Neutrophil (primary cell): ENCODE results near the gene GOLGA6L25.
A peak's percentile ranks its signal among the peaks of the same experiment; 100 is the strongest.
"Not testable (repeated sequence)": the region's sequence is repeated elsewhere in the genome, so short reads cannot be mapped to it uniquely, and the experiment has no call there.

Source experiments
- H3K27ac ChIP-seq: fragments of 200-600 bp; sonication (generic); 2 replicates; pipeline ENCODE4 v1.5.1; 2016; ENCODE audit warnings: mild to moderate bottlenecking, moderate library complexity
- H3K27me3 ChIP-seq: fragments of 200-600 bp; sonication (generic); 2 replicates; pipeline ENCODE4 v1.6.0; 2016; ENCODE audit warnings: mild to moderate bottlenecking
- H3K36me3 ChIP-seq: fragments of 200-600 bp; sonication (generic); 2 replicates; pipeline ENCODE4 v1.5.1; 2017
- H3K4me1 ChIP-seq, 2 experiments: fragments of 200-600 bp in 1 of 2; sonication (generic) in 1 of 2; 1 replicate in 1 of 2; 2 replicates in 1 of 2; pipeline versions ENCODE4 v1.5.1 to v1.6.1; 2013 to 2016; ENCODE audit warnings: low read depth in 1 of 2, low read length in 1 of 2, mild to moderate bottlenecking in 1 of 2, moderate library complexity in 1 of 2; ENCODE audit not compliant: control insufficient read depth in 1 of 2, insufficient read depth in 1 of 2
- H3K4me3 ChIP-seq, 2 experiments: fragments of 200-600 bp in 1 of 2; sonication (generic) in 1 of 2; 1 replicate in 1 of 2; 2 replicates in 1 of 2; pipeline ENCODE4 v1.5.1; 2013 to 2016; ENCODE audit warnings: low read depth in 1 of 2, low read length in 1 of 2, mild to moderate bottlenecking in 1 of 2, moderate library complexity in 1 of 2
- H3K9me3 ChIP-seq: fragments of 200-600 bp; sonication (generic); 2 replicates; pipeline ENCODE4 v1.5.1; 2016

GOLGA6L25 gene, protein sequence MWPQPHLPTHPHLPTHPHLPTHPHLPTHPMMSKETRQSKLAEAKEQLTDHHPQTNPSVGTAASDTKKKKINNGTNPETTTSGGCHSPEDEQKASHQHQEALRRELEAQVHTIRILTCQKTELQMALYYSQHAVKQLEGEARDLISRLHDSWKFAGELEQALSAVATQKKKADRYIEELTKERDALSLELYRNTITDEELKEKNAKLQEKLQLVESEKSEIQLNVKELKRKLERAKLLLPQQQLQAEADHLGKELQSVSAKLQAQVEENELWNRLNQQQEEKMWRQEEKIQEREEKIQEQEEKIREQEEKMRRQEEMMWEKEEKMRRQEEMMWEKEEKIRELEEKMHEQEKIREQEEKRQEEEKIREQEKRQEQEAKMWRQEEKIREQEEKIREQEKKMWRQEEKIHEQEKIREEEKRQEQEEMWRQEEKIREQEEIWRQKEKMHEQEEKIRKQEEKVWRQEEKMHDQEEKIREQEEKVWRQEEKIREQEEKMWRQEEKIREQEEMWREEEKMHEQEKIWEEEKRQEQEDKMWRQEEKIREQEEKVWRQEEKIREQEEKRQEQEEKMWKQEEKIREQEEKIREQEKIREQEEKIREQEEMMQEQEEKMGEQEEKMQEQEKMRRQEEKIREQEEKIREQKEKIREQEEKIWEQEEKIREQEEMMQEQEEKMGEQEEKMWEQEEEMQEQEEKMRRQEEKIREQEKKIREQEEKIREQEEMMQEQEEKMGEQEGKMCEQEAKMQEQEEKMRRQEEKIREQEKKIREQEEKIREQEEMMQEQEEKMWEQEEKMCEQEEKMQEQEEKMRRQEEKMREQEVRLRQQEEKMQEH

DNA sequence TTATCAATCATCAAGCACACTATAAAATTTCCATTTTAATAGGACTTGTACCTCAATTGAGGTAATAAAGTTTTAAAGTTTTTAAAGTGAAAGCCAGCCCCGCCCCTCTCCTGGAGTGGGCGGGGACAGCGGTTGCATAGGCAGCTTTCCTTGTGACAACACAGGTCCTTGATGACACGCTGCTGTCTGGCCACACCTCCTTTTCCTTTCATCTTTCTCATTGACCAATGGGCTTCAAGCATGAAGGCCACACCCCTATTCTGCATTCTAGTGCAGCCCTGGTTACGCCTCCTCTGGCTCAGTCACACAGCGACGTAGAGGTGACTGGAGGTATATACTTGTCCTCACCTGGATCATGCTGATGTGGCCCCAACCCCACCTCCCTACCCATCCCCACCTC is at the start of gene GOLGA6L25:
Gene GOLGA6L25, plus strand, starts transcription at position 301 of the 400 bp plus-strand sequence. Its CDS starts 61 bp downstream, at position 362.
- H3K9me3 ChIP-seq, H3K36me3 ChIP-seq, H3K27me3 ChIP-seq, H3K4me3 ChIP-seq, H3K27ac ChIP-seq, H3K4me1 ChIP-seq: not testable (repeated sequence)

DNA sequence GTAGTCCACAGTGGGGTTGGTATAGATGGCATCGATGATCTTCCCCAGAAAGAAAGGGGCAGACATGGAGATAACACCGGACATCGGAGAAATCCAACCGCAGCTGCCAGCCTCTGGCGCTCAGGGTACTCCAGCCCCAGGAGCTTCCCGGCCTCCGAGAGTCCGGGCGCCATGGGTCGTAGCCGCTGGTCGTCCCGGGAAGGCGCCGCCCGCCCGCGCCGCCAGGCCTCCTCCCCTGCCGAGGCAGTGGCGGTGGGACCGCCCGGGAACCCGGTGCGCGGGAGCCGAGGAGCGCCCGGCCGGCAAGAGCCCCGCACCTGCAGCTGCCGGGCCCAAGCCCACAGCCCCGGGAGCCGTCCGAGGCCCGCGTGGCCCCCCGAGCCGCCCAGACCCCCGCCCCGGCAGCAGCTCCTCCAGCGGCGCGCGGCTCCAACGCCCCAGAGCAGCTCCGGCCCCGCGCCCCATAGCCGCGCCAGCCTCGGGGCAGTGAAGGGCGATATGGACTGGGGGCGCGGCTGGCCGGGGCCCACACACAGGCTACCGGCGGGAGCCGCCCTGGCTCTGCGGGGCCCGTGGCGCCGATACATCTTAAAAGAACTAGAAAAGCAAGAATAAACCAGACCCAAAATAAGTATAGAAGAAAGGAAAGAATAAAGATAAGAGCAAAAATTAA is 45.0 kb upstream of the GOLGA6L25 start:
- H3K4me1 ChIP-seq, H3K4me3 ChIP-seq, H3K9me3 ChIP-seq, H3K36me3 ChIP-seq, H3K27me3 ChIP-seq, H3K27ac ChIP-seq: not testable (repeated sequence)

GRCh38 chr15:28514128-28514527 is 39.2 kb upstream of the GOLGA6L25 start:
- not testable (repeated sequence) for H3K27ac ChIP-seq

GRCh38 chr15:28515208-28515607 is 38.2 kb upstream of the GOLGA6L25 start:
- not testable (repeated sequence) for H3K27me3 ChIP-seq, H3K27ac ChIP-seq, H3K4me1 ChIP-seq, H3K36me3 ChIP-seq, H3K4me3 ChIP-seq, H3K9me3 ChIP-seq

More at GRCh38 chr15:28514128-28514527, 39.2 kb upstream of the GOLGA6L25 start:
- not testable (repeated sequence) for H3K9me3 ChIP-seq, H3K36me3 ChIP-seq, H3K27me3 ChIP-seq, H3K4me3 ChIP-seq, H3K4me1 ChIP-seq

- H3K4me3 ChIP-seq, H3K9me3 ChIP-seq, H3K27ac ChIP-seq: not testable (repeated sequence)
Observed at GRCh38 chr15:28532954-28533353, 20.4 kb upstream of the GOLGA6L25 start, which contains the start of gene GOLGA8G. Gene GOLGA8G (minus strand): TSS chr15:28532971. CDS start chr15:28532909, 62 bp downstream.

DNA sequence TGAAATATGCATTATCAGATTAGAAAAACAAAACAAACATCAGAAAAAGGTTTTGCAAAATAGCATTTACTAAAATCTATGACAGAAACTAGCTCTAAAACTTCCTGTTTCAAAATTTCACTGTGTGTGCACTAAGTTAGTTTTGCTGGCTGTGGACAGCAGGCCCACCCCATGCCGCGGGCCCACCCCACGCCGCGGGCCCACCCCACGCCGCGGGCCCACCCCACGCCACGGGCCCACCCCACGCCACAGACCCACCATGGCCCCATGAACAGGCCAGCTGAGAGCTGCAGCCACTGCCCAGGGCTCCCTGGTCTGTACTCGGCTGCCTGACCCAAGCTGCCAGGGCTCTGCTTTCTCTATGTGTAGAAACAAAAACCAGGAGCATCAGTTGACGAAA is 20.0 kb downstream of the GOLGA6L25 start:
- not testable (repeated sequence) for H3K27ac ChIP-seq, H3K9me3 ChIP-seq, H3K4me1 ChIP-seq, H3K27me3 ChIP-seq, H3K4me3 ChIP-seq, H3K36me3 ChIP-seq

More at GRCh38 chr15:28532954-28533353, 20.4 kb upstream of the GOLGA6L25 start, which contains the start of gene GOLGA8G:
- H3K27me3 ChIP-seq, H3K36me3 ChIP-seq, H3K4me1 ChIP-seq: not testable (repeated sequence)

DNA sequence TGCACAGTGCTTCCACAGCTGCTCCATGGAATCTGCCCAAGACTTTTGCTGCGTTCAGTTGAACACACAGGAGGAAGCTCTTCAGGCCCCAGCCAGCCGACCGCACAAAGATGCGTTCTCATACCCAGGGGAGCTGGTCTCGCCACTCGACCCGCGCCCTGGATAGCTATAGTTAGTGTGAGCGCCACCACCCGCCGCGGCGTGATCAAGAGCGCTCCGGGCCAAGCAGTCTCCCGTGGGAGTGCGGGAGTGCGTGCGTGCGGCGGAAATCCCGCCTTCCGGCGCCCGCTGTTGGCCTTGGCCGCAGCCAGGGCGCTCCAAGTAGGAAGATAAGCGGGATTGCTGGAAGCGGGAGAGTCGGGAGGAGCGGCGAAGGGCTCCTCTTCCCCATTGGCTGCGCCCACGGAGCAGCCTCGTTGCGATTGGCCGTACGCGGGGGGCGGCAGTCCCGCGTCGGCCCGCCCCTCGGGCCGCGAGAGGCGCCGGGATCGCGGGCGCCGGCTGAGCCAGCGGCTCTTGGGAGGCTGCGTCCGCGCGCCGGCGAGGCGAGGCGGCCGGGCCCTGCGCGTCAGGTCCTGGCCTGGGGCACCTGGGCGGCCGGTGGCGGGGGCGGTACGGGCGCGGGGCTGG is 35.7 kb downstream of the GOLGA6L25 start:
- not testable (repeated sequence) for H3K4me3 ChIP-seq, H3K27me3 ChIP-seq, H3K4me1 ChIP-seq, H3K36me3 ChIP-seq, H3K9me3 ChIP-seq, H3K27ac ChIP-seq

DNA sequence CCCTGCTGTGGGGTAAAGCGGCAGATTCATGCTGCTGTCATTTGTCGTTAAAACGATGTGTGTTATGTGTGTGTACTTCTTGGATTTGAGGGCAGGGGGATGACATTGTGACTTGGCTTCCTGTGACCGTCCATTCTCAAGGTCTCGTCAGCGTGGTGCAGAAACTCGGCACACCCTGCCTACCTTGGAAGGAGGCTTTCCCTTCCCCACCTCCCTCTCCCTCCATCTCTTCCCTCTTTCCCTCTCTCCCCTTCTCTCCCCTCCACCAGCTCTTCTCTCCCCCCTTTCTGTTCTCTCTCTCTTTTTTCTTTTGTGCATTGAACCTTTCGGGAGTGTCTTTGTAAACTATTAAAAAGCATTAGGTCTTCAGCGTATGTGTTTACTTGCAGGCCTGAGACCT is 36.4 kb downstream of the GOLGA6L25 start:
- H3K4me1 ChIP-seq, H3K36me3 ChIP-seq, H3K27ac ChIP-seq: not testable (repeated sequence)

GRCh38 chr15:28592395-28592794 is 39.0 kb downstream of the GOLGA6L25 start:
- H3K36me3 ChIP-seq, H3K27me3 ChIP-seq, H3K9me3 ChIP-seq, H3K4me3 ChIP-seq, H3K27ac ChIP-seq, H3K4me1 ChIP-seq: not testable (repeated sequence)

More for the DNA sequence above, 36.4 kb downstream of the GOLGA6L25 start:
- H3K27me3 ChIP-seq, H3K9me3 ChIP-seq: not testable (repeated sequence)
- peak overlapping the region; percentile 18 to 43 for H3K4me3 ChIP-seq

GRCh38 chr15:28593424-28594129 is 40.2 kb downstream of the GOLGA6L25 start:
- not testable (repeated sequence) for H3K9me3 ChIP-seq, H3K4me3 ChIP-seq, H3K27ac ChIP-seq, H3K4me1 ChIP-seq, H3K36me3 ChIP-seq, H3K27me3 ChIP-seq

DNA sequence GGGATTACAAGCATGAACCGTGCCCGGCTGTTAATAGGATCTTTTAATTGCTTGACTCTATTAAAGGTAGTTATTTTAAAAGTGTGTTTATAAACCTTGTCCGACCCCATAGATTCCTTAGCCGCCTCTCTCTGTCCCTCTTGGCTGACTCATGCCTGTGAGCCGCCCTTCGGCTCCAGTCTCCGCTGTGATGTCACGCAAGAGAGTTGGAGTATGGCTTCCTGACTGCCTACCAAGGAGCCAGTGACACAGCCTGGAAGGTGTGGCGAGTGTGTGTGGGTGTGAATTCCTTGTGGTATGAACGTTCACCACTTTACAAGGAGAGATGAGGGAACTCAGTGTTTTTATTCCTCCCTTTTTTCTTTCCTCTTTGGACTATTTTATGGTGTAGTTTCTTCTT is 44.1 kb downstream of the GOLGA6L25 start:
- not testable (repeated sequence) for H3K36me3 ChIP-seq, H3K4me1 ChIP-seq, H3K27me3 ChIP-seq, H3K27ac ChIP-seq, H3K4me3 ChIP-seq, H3K9me3 ChIP-seq

DNA sequence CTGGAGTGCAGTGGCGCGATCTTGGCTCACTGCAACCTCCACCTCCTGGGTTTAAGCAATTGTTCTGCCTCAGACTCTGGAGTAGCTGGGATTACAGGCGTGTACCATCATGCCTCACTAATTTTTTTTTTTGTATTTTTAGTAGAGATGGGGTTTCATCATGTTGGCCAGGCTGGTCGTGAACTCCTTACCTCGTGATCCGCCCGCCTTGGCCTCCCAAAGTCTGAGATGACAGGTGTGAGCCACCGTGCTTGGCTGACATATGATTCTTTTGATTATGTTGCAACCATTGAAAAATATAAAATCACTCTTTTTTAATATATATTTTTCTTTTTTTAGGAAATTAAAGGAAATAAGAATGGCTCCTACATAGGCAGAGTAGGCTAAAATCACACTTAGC is 44.8 kb downstream of the GOLGA6L25 start:
- H3K36me3 ChIP-seq, H3K9me3 ChIP-seq, H3K27me3 ChIP-seq, H3K27ac ChIP-seq, H3K4me1 ChIP-seq, H3K4me3 ChIP-seq: not testable (repeated sequence)
